EL (cell line): Measurements from ENCODE around the gene MAML3.

Experiments used
- DNase-seq: peaks from one replicate; pipeline ENCODE4 v3.0.0-alpha.2; 2016

Gene MAML3

DNA sequence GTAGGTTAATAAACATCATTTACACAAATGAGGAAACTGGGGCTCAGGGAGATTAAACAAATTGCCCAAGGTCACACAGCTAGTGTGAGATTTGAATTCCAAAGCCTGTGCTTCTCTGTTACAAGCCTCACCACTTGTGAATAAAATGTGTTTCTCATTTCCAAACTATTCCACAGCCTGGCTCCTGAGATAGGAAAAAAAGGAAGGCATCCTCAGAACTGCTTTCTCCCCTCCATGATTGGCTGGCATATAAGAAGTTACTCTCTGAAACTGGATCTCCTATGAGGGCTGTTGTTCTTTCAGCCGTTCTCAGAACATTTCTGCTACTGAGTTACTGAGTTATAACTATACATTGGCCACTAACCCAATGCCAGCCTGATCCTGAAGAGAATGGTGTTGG lies 237.9 kb downstream of the MAML3 start:
- no peak for DNase-seq

DNA sequence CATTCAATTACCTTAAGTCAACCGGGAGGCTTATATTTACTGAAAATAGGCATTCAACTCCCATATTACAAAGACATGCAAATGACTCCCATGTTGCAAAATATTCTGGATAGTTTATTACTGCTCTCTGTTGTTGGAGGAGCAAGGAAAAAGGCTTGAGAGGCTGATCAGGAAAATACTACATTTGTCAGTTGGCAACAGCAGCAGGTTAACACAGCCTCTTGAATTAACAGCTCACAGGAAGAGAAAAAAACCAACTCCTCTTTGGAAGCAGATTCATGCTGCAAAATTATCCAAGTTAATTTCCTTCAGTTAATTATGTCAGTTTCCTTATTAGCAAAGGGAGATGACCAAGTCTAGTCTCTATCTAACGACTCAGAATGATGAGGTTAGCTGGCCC lies 238.9 kb downstream of the MAML3 start:
- DNase-seq, result no peak

DNA sequence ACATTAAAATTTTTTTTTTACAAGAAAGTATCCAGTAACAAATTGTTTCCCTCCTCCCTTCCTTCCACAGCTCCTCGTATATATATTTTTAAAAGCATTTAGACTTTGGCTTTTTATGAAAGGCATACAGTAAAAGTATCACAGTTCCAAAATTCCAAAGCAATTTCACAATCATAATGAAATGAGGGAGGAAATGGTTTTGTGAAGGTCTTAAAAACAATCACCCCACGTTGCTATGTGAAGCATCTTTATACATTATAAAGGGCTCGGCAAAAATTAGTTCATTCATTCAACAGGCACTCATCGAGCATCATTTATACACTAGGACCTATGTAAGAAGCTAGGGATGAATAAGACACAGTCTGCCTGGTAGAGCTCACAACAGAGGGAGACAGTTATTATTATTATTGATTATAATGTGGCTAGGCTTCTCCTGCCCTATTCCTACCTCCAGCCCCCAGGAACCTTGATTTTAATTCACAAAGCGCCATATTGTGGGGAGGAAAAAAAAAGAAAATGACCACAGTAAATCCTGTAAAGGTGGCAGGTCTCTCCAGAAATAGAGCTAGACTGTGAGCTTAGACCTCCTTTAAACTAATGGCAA lies 239.9 kb downstream of the MAML3 start:
- peak; percentile 43 for DNase-seq

GRCh38 chr4:139913398-139913990 lies 240.5 kb downstream of the MAML3 start:
- no peak for DNase-seq

GRCh38 chr4:139912445-139912844 lies 241.5 kb downstream of the MAML3 start:
- DNase-seq, result no peak

- no peak for DNase-seq
Observed at GRCh38 chr4:139910106-139910505, 243.9 kb downstream of the MAML3 start.

DNA sequence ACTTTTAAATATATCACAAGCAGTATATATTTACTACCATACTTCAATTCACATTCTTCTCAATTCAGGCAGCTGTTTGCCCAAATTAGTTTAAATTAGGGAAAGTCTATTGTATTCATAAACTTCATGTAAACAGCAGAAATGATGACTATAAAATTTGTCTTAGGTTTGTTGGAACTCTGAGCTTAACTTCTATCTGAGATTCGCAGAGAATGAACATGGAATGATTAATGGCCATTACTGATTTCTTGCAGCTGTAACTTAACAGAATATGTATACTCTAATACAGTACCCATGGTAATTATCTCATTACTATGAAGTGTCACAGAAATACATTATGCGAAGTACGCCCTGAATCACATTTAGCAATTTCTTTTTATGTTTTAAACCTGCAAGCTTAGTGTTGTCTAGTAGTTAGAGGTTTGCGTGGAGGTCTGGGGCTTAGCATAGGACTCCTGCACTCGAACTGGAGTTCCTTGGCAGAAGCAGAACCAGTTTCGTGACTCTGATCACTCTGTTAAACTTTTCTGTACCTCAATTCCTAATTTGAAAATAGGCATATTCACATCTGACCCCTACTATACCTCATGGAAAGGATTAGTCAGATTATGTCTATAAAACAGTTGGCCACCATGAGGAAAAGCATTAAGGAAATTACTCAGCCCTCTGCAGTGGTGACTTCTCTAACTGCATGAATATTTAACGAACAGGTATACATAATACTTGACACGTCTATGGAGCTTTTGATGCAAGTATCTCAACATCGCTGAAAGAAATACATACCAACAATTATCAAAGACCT lies 245.1 kb downstream of the MAML3 start:
- DNase-seq, result no peak

DNA sequence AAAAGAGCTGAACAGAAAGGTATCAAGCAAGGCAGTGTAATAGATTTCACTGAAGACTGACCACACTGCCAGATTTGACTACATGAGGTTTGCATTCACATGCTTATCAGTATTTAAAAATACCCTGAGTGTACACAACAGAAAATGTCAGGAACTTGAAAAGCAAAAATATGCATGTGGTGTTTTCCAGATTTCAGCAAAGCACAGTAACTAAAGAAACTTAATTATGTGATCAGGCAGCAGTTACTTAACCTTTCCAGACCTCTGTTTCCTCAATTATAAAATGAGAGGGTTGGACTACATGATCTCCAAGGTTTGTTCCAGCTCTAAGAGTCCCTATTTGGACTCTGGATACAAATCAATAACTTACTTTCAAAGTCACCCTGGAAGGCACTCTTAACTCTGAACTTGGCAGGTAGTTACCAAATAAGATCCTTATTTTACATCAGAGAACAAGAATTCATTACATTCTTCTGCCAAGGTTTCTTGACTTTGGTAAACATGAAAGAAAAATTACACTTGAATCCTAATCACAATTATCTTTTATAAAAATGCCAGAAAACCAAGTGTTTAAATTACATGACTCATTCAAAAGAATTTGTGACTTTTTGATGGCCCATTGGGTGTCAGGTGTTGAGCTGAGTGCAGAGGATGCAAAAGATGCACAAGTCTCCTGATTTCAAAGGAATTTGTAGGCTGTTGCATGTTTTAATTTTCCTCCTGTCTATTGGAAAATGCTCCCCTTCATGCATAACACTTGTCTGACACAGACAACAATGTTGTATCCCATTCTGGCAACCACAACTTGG lies 246.8 kb downstream of the MAML3 start:
- DNase-seq, result no peak

- no peak for DNase-seq
Observed at GRCh38 chr4:139905489-139905888, 248.5 kb downstream of the MAML3 start.

- no peak for DNase-seq
Observed at GRCh38 chr4:139904406-139904805, 249.6 kb downstream of the MAML3 start.

- DNase-seq, result no peak
Observed at GRCh38 chr4:139903845-139904244, 250.1 kb downstream of the MAML3 start.

DNA sequence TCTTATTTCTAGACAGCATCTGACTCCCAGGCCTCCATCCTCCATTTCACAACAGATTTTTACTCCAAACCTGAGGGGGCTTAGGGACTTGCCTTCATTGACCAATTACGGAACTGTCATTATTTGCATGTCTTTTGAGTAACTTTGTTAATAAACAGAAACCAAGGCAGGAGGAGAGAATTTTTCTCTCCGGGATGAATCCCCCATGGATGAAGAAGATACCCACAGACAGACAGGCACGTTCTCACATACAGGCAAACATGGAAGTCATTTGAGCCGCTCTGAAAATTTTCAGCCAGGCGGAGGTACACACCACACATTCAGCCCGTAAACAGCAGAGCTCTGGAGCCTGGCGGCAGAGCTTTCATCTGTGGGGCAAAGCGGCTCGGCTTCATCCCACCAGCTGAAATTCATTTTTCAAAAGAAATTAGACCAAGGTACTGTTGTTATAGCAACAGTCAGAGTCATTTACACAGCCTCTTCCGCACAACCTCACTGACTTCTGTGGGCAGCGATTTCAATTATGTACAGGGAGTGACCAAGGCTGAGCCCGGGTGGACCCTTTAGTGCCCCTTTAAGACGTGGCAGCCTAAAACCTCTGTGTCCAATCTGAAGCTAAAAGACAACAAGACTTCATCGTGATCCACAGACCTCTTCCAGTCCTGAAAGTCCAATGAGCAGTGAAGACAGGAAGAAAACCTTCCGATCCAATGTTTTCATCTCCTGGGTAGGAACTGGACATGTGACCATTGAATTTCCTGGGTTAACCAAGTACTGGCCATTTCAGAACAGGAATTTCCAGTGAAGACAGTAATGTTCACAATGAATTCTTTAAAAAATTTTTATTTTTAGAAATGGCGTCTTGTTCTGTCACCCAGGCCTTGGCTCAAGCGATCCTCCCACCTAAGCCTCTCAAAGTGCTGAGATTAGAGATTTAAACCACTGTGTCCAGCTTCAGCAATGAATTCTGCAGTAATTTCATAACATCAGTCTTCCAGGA lies 251.4 kb downstream of the MAML3 start:
- peak; percentile 28 for DNase-seq

GRCh38 chr4:139901531-139902320 lies 252.3 kb downstream of the MAML3 start:
- peak; percentile 39 for DNase-seq

DNA sequence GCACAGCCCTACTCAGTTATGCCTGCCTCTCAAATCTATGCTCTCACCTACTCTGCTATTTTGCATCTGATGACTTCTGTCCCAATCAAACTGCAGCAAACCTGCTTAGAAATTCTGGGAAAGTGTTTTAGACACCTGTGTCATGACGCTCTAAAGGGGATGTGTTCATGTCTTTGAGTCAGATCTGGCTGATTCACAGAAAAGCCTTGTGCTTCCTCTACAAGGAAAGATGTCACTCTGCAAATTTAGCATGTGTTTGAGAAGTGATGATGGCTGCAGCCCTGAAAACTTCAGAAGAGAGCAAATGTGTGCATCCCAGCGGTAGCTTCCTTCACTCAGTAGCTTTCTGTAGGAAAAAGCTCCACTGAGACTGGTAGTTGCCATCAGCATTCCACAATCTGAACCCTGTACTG lies 253.0 kb downstream of the MAML3 start:
- DNase-seq, result no peak

DNA sequence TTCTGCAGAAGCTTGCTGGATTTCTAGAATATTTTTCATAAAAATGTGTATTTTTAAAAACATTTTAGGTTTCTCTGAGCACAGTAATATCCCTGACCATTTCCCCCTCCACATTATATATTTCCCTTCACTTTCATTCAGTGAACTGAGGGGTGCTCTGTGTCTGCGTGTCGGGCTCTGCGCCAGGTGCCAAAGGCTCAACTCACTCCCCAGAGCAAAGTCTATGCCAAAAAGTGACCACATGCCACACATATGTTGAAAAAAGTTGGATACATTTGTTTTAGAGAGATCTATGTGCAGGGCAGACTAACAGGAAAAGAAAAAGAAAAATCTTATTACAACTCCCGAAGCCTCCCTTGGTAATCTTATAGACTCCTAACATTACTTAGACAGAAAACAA lies 254.6 kb downstream of the MAML3 start:
- DNase-seq, result no peak

DNA sequence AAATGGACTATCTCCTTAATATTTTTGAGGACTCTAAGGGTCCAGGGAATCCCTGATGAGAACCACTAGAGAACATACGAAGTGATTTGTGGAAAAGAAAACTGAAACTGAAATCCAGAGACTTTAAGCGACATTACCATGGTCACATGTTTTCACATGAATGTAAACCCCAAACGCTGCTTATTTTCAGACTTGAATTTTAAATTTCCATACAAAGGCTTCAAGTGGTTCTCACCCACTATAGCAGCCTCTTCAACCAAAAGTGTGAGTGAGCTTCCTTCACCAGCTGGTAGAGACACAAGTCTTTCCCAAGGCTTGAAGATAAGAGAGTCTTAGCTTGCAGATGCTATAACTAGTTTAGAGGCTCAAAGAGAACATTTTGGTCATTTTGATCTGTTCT lies 255.7 kb downstream of the MAML3 start:
- no peak for DNase-seq

GRCh38 chr4:139896091-139896604 lies 257.8 kb downstream of the MAML3 start:
- DNase-seq, result no peak

GRCh38 chr4:139893801-139894200 lies 260.2 kb downstream of the MAML3 start:
- no peak for DNase-seq

DNA sequence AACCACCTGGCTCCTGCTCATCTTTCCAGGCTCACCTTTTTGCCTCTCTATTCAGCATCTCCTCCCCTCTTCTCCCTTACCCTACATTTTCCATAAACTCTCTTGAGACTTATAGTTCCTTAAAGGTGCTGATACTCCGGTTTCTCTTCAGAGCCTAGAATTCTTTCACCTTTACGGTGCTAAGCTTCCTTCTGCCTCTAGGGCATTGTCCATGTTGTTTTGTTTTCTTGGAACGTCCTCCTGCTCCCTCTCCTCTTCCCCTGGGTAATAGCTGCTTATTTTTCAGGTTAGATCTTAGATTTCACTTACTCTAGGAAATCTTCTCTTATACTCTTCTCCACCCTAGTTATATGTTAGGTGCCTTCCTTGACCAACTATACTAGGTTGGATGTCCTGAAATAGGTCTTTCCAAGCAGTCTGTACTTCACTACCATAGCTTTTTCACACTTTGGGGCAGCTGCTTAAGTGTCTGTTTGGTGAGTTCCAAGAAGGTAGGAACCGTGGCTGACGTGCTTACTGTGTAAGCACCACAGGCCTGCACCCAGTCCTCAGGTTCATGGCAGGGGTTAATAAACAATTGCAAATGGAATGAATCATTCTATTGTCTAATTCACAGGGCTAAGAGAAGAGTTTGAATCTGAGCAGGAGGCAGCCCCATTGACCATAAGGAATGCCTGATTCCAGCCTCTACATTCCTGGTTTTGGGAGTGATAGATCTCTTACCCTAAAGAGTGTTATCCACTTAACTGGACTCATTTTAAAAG lies 260.8 kb downstream of the MAML3 start:
- no peak for DNase-seq

DNA sequence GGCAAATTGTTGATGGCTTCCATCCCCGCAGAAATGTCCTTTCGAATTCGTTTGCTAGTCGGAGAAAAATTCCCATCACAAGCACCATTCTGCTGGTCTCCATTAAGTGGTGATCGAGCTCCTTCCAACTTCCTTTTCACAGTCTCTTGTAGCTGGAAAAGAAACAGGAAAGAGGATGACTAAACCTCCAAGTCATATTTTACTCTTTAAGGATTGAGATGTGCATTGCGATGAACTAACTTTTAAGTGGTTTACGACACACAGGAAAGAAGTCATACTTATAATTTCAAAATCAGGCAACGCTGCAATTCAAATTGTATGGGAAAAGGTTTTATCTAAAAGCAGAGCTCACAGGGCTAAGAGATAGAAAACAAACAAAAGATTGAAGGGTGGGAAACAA lies 263.2 kb downstream of the MAML3 start:
- DNase-seq, result peak; percentile 29
